Activated naive CD8-positive, alpha-beta T cell treated with anti-CD3 and anti-CD28 coated beads, Interleukin-2, amount 10 ng/mL, durations not matched to agents 7 days and 5 days (primary cell): ENCODE measurements around the gene PLPP3. TPM values are rescaled to one million over a fixed set of nuclear protein-coding genes. Genes with fewer than 3 reads are reported as not detected.

Source experiments
- ATAC-seq: fragments of 150-1000 bp; cut with Tn5 transposase; one replicate; pipeline ENCODE4 v1.10.0; 2021; ENCODE audit warnings: low read depth, moderate library complexity
- POLR2A ChIA-PET: fragments of 350-600 bp; sonication (Branson Sonifier 250); formaldehyde crosslinking; loops from one replicate; lab custom pipeline; 2021; ENCODE audit warnings: antibody characterized with exemption; lab: Charles Lee
- DNase-seq: peaks from one replicate; pipeline ENCODE4 v3.0.0; 2021
- H3K27ac Mint-ChIP-seq: one replicate; pipeline ENCODE4 v1.8.0; 2022; ENCODE audit warnings: mild to moderate bottlenecking, mixed read lengths
- H3K27me3 Mint-ChIP-seq: one replicate; pipeline ENCODE4 v1.8.0; 2022; ENCODE audit warnings: mild to moderate bottlenecking, moderate library complexity, mixed read lengths
- H3K36me3 Mint-ChIP-seq: one replicate; pipeline ENCODE4 v1.8.0; 2021; ENCODE audit warnings: mild to moderate bottlenecking, mixed read lengths
- H3K4me1 Mint-ChIP-seq: one replicate; pipeline ENCODE4 v1.8.0; 2021; ENCODE audit warnings: mixed read lengths
- H3K4me3 Mint-ChIP-seq: one replicate; pipeline ENCODE4 v1.8.0; 2022; ENCODE audit warnings: mild to moderate bottlenecking, moderate library complexity, mixed read lengths
- H3K9me3 Mint-ChIP-seq: one replicate; pipeline ENCODE4 v1.8.0; 2021; ENCODE audit warnings: mixed read lengths
- total RNA-seq, 2 experiments: library from RNA; stranded (reverse); gene quantifications; one replicate each; pipeline ENCODE4 v1.2.3, GENCODE V29; 2021

The PLPP3 gene
- total RNA-seq, 2 experiments from 2014 or later = 0.48 to 0.50 TPM

- H3K4me1 Mint-ChIP-seq = no peaks in the 10 kb centered on the region
- ATAC-seq (no peak), DNase-seq (no peak)
- POLR2A ChIA-PET = no interaction called here
- peaks cover 2% of the 10 kb centered on the region for H3K9me3 Mint-ChIP-seq
- no peak overlapping the region for H3K27ac Mint-ChIP-seq
- H3K27me3 Mint-ChIP-seq = peaks cover 1% of the 10 kb centered on the region
- no peak overlapping the region for H3K4me3 Mint-ChIP-seq
- H3K36me3 Mint-ChIP-seq = no peaks in the 10 kb centered on the region
These were observed 45.2 kb downstream of the PLPP3 start for GRCh38 chr1:56534130-56534651.

DNA sequence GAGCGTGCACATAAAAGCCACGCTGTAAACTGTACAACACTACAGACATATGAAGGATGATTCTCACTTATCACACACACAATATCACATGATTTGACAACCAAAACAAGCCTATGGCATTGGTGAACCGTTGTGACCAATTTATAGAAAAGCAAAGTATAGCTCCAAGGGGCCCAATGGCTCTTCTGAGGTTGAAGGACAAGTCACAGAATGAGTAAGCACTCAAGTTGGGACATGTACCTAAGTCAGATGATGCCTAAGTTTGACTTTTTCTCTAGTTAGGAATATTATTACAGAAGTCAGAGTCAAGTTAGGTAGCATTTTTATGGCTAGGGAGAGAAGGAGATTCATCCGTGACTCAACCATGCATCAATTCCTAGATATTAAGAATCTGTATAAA is 45.7 kb downstream of the PLPP3 start:
- DNase-seq (no peak), ATAC-seq (no peak)
- POLR2A ChIA-PET = no interaction called here
- no peaks in the 10 kb centered on the region for H3K36me3 Mint-ChIP-seq
- H3K27me3 Mint-ChIP-seq = peaks cover 1% of the 10 kb centered on the region
- H3K4me1 Mint-ChIP-seq = no peaks in the 10 kb centered on the region
- H3K9me3 Mint-ChIP-seq = peaks cover 2% of the 10 kb centered on the region
- no peak overlapping the region for H3K27ac Mint-ChIP-seq
- no peak overlapping the region for H3K4me3 Mint-ChIP-seq

GRCh38 chr1:56533197-56533596 is 46.2 kb downstream of the PLPP3 start:
- no peak for ATAC-seq
- no peak for DNase-seq
- Mint-ChIP-seq H3K4me1 (no peaks in the 10 kb centered on the region), H3K27ac (no peak overlapping the region), H3K9me3 (peaks cover 2% of the 10 kb centered on the region), H3K4me3 (no peak overlapping the region), H3K27me3 (peaks cover 2% of the 10 kb centered on the region), H3K36me3 (no peaks in the 10 kb centered on the region)
- POLR2A ChIA-PET = no interaction called here

DNA sequence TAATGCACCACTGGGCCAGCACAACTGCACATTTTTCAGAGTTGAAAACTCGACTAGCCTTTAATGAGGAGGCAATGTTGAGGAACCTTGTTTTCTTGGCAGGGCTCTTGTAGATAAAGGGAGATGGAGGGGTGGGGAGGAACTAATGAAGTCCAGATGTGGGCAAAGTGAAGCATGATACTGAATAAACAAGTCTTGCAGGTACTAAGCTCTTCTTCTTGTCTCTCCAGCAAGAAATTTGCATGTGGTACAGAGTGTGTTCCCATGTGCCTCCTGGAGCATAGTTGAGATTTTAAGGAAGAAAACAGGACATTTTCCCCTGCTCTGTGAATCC is 47.0 kb downstream of the PLPP3 start:
- H3K36me3 Mint-ChIP-seq = no peaks in the 10 kb centered on the region
- H3K27ac Mint-ChIP-seq = no peak overlapping the region
- H3K27me3 Mint-ChIP-seq = peaks cover 6% of the 10 kb centered on the region
- no peak for DNase-seq
- POLR2A ChIA-PET = no interaction called here
- H3K4me3 Mint-ChIP-seq = no peak overlapping the region
- H3K9me3 Mint-ChIP-seq = no peaks in the 10 kb centered on the region
- no peak for ATAC-seq
- H3K4me1 Mint-ChIP-seq = no peaks in the 10 kb centered on the region

DNA sequence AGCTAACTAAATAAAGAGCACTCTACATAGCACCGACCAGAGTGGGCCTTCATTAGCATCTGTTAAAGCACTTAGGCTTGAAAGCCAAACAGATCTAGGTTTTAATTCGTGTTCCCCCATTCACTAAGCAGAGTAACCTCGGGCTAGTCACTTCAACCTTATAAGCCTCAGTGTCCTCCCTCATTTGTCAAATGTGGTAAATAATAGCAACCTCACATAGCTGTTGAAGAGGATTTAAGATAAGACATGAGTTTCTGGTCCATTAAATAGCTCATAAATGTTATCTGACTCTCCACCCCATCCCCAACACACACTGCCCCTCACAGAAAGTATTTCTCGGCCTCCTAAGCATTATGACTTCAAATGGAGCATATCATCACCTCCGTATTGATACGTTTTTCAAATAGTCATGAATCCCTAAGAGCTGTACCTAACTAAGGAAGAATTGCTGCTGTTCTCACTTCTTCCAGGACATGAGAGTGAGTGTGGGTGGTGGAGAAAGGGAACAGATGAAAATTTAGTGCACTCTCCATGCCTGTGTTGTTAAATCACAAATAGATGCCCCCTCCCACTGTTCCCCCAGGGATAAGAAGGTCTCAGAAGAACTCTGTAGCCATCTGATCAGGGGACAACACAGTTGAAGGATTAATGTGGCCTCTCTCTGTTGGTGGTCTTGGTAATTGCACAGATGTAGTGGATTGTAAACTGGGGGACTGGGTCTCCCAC is 47.6 kb downstream of the PLPP3 start:
- Mint-ChIP-seq H3K27me3 (peaks cover 5% of the 10 kb centered on the region), H3K27ac (no peak overlapping the region), H3K4me3 (no peak overlapping the region), H3K9me3 (no peaks in the 10 kb centered on the region), H3K4me1 (no peaks in the 10 kb centered on the region), H3K36me3 (no peaks in the 10 kb centered on the region)
- POLR2A ChIA-PET = no interaction called here
- no peak for ATAC-seq
- no peak for DNase-seq

DNA sequence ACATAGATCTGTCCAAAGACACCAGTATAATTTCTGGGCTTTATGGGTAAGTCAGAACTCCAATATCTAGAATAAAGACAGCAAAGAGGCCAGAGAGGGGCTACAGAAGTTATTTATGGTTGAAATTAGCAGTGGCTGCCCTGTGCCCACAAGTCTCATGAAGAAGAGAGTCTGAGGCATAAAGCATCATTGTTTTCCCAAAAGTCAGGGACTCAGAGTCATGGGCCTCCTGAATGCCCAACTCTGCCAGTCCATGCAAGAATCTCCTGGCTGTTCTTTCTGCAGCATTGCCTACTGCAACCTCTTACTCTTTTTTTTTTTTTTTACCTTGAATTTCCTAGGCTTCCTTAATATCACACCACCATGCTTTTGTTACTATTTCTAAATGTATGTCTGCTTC is 49.6 kb downstream of the PLPP3 start:
- POLR2A ChIA-PET = no interaction called here
- H3K4me3 Mint-ChIP-seq = no peak overlapping the region
- no peak for ATAC-seq
- no peaks in the 10 kb centered on the region for H3K9me3 Mint-ChIP-seq
- no peaks in the 10 kb centered on the region for H3K36me3 Mint-ChIP-seq
- H3K27me3 Mint-ChIP-seq = peaks cover 5% of the 10 kb centered on the region
- no peak overlapping the region for H3K27ac Mint-ChIP-seq
- no peak for DNase-seq
- H3K4me1 Mint-ChIP-seq = peaks cover 7% of the 10 kb centered on the region

DNA sequence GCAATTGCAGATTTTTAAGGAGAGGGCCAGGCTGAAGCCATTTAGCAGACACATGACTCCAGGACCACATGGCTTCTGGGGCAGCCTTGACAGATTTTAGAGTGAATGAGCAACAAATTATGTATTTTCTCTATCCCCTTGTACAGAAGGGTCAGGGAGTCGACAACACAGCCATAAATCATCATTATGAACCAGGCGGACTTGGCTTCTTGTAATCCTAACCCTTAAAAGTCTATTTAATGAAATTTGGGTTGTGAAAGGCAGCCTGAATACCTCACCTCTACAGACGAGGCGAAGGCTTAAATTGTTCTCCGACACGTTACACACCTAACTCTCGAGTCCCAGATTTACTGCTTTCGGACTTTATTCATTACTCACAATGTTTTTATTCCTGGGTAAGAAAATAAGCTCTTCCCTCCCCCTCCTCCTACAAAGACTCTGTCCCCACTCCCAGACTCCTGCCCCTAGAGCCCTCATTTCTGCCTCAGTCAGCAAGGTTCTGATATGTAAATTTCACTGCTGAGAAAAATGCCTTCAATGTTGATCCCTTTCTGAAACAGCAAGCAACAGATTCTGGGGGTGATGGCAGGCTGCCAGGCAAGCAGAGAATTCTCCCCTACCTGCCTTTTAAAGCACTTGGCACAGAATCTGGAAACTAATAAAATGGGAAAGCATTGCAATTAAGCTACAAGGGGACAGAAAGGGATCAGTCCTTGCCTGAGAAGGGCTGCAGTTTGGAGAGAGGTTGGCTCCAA is 51.6 kb downstream of the PLPP3 start:
- Mint-ChIP-seq H3K9me3 (no peaks in the 10 kb centered on the region), H3K4me3 (no peak overlapping the region), H3K27ac (no peak overlapping the region), H3K27me3 (peaks cover 5% of the 10 kb centered on the region), H3K4me1 (peaks cover 7% of the 10 kb centered on the region), H3K36me3 (no peaks in the 10 kb centered on the region)
- DNase-seq (no peak), ATAC-seq (no peak)
- POLR2A ChIA-PET = no interaction called here

GRCh38 chr1:56526571-56527174 is 52.7 kb downstream of the PLPP3 start:
- ATAC-seq = no peak
- DNase-seq = no peak
- Mint-ChIP-seq H3K4me3 (no peak overlapping the region), H3K4me1 (peaks cover 7% of the 10 kb centered on the region), H3K27ac (no peak overlapping the region), H3K27me3 (peaks cover 9% of the 10 kb centered on the region), H3K36me3 (no peaks in the 10 kb centered on the region), H3K9me3 (no peaks in the 10 kb centered on the region)
- POLR2A ChIA-PET = no interaction called here

DNA sequence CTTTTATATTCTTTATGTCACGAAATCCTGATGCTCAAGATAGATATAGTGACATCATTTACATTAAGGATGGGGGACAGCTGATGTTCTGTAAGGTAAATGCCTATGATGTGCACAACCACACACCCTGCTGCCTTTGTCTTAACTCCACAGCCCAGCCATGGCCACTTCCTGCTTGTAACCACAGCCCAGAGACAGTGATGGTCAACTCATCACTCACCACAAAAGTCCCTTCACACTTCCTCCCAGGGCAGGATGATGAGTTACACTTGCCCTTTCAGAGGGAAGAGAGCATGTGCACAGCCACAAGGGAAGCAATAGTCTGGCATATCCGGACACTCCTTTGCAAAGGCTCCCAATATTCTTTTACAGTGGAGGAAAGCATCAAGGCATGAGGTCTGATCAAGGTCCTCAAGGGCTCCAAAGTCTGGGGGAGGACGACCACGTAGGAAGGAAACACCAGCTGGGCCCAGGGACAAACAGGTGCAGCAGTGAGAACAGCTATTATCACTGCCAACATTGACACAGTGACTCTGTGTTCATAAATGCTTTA is 53.8 kb downstream of the PLPP3 start:
- H3K36me3 Mint-ChIP-seq = no peaks in the 10 kb centered on the region
- H3K9me3 Mint-ChIP-seq = no peaks in the 10 kb centered on the region
- H3K4me1 Mint-ChIP-seq = peaks cover 7% of the 10 kb centered on the region
- DNase-seq (no peak), ATAC-seq (no peak)
- H3K4me3 Mint-ChIP-seq = no peak overlapping the region
- peaks cover 12% of the 10 kb centered on the region for H3K27me3 Mint-ChIP-seq
- POLR2A ChIA-PET = no interaction called here
- no peak overlapping the region for H3K27ac Mint-ChIP-seq

DNA sequence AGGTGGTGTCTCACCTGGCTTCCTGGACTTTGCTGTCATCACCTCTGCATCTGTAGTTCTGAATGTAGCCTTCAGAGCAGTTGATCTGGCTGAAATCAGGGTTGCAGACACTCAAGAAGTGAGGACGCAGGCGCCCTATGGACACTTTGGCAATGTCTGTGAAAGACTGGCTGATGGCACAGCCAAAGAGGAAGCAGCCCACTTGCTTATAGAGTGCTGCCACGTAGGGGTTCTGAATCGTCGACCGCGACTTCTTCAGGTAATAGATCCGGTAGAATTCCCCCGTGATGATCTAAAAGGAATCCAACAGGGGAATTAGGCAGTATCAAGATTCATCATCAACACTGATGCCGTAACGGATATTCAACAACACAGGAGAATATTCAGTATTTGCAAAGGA is 55.1 kb downstream of the PLPP3 start:
- no peak for DNase-seq
- no peak for ATAC-seq
- no peaks in the 10 kb centered on the region for H3K36me3 Mint-ChIP-seq
- POLR2A ChIA-PET = no interaction called here
- no peak overlapping the region for H3K27ac Mint-ChIP-seq
- peaks cover 12% of the 10 kb centered on the region for H3K27me3 Mint-ChIP-seq
- H3K4me3 Mint-ChIP-seq = no peak overlapping the region
- peaks cover 7% of the 10 kb centered on the region for H3K4me1 Mint-ChIP-seq
- H3K9me3 Mint-ChIP-seq = no peaks in the 10 kb centered on the region

- POLR2A ChIA-PET = no interaction called here
- H3K36me3 Mint-ChIP-seq = no peaks in the 10 kb centered on the region
These were observed 56.7 kb downstream of the PLPP3 start for GRCh38 chr1:56522680-56523079.

GRCh38 chr1:56520016-56520601 is 59.3 kb downstream of the PLPP3 start:
- Mint-ChIP-seq H3K27ac (no peak overlapping the region), H3K36me3 (no peaks in the 10 kb centered on the region), H3K4me1 (peaks cover under 1% of the 10 kb centered on the region), H3K27me3 (peaks cover 9% of the 10 kb centered on the region), H3K9me3 (no peaks in the 10 kb centered on the region), H3K4me3 (no peak overlapping the region)
- DNase-seq (no peak), ATAC-seq (no peak)
- POLR2A ChIA-PET = no interaction called here

More at GRCh38 chr1:56522680-56523079, 56.7 kb downstream of the PLPP3 start:
- no peak for ATAC-seq
- H3K4me1 Mint-ChIP-seq = peaks cover 7% of the 10 kb centered on the region
- no peak for DNase-seq
- H3K27me3 Mint-ChIP-seq = peaks cover 7% of the 10 kb centered on the region
- H3K27ac Mint-ChIP-seq = no peak overlapping the region
- no peak overlapping the region for H3K4me3 Mint-ChIP-seq
- H3K9me3 Mint-ChIP-seq = no peaks in the 10 kb centered on the region

GRCh38 chr1:56517404-56518130 is 61.8 kb downstream of the PLPP3 start:
- POLR2A ChIA-PET = no interaction called here
- no peaks in the 10 kb centered on the region for H3K4me1 Mint-ChIP-seq
- H3K27me3 Mint-ChIP-seq = peaks cover 11% of the 10 kb centered on the region
- no peak for ATAC-seq
- no peaks in the 10 kb centered on the region for H3K9me3 Mint-ChIP-seq
- H3K36me3 Mint-ChIP-seq = no peaks in the 10 kb centered on the region
- H3K27ac Mint-ChIP-seq = no peak overlapping the region
- H3K4me3 Mint-ChIP-seq = no peak overlapping the region
- no peak for DNase-seq
